ENCODE data around the gene TCF4. TPM values are rescaled to one million over a fixed set of nuclear protein-coding genes. Genes with fewer than 3 reads are reported as not detected.

TCF4 gene
- total and polyA plus RNA-seq, 2 donors, result 46.3 to 464 TPM

- Histone ChIP-seq H3K4me3 (ENCODE audit: low read depth, low read length) (no peak overlapping the region), H3K4me1 (ENCODE audit: insufficient read depth) (no peaks in the 10 kb centered on the region), H3K27ac (ENCODE audit: low read depth) (no peak overlapping the region), H3K36me3 (ENCODE audit: insufficient read depth) (no peaks in the 10 kb centered on the region)
- DNase-seq (ENCODE audit: extremely low spot score), result no peak
These were observed 169.6 kb downstream of the TCF4 start for GRCh38 chr18:55418439-55418838.

DNA sequence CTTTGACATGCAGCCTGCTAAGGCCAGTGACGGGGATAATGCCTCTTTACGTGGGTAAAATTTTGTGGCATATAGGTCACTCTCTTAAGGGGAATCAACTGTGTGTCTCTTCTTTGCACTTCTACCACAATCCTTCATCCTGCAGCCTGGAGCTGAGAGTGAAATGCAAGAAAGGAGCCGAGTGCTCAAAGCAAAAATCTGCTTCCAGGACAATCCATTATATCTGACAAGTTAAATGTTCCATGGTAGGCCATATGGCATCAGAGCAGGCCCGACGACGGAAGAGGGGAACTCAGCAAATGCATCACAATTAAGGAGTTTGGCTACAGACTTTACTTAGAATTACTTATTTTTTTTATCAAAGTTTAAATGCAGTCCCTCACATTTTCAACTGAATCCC, 171.2 kb downstream of the TCF4 start:
- Histone ChIP-seq H3K4me1 (ENCODE audit: insufficient read depth) (no peaks in the 10 kb centered on the region), H3K36me3 (ENCODE audit: insufficient read depth) (no peaks in the 10 kb centered on the region), H3K4me3 (ENCODE audit: low read depth, low read length) (no peak overlapping the region), H3K27ac (ENCODE audit: low read depth) (no peak overlapping the region)
- DNase-seq (ENCODE audit: extremely low spot score), result no peak
- 66% methylated on average over 6 of the region's 6 CpGs for WGBS

GRCh38 chr18:55415258-55415871, 172.6 kb downstream of the TCF4 start:
- DNase-seq (ENCODE audit: extremely low spot score), result no peak
- 31% methylated on average over 6 of the region's 6 CpGs for WGBS
- Histone ChIP-seq H3K27ac (ENCODE audit: low read depth) (no peak overlapping the region), H3K4me1 (ENCODE audit: insufficient read depth) (no peaks in the 10 kb centered on the region), H3K36me3 (ENCODE audit: insufficient read depth) (no peaks in the 10 kb centered on the region), H3K4me3 (ENCODE audit: low read depth, low read length) (no peak overlapping the region)

- H3K36me3 ChIP-seq (ENCODE audit: insufficient read depth), result no peaks in the 10 kb centered on the region
- no peak overlapping the region for H3K27ac ChIP-seq (ENCODE audit: low read depth)
- no peak overlapping the region for H3K4me3 ChIP-seq (ENCODE audit: low read depth, low read length)
- no peaks in the 10 kb centered on the region for H3K4me1 ChIP-seq (ENCODE audit: insufficient read depth)
- DNase-seq (ENCODE audit: extremely low spot score), result no peak
These were observed 173.5 kb downstream of the TCF4 start for GRCh38 chr18:55414475-55414874.

- Histone ChIP-seq H3K36me3 (ENCODE audit: insufficient read depth) (no peaks in the 10 kb centered on the region), H3K4me1 (ENCODE audit: insufficient read depth) (no peaks in the 10 kb centered on the region), H3K4me3 (ENCODE audit: low read depth, low read length) (no peak overlapping the region), H3K27ac (ENCODE audit: low read depth) (no peak overlapping the region)
- DNase-seq (ENCODE audit: extremely low spot score), result no peak
- 93% methylated on average over 1 of the region's 1 CpG for WGBS
These were observed 174.5 kb downstream of the TCF4 start for GRCh38 chr18:55413474-55413873.

DNA sequence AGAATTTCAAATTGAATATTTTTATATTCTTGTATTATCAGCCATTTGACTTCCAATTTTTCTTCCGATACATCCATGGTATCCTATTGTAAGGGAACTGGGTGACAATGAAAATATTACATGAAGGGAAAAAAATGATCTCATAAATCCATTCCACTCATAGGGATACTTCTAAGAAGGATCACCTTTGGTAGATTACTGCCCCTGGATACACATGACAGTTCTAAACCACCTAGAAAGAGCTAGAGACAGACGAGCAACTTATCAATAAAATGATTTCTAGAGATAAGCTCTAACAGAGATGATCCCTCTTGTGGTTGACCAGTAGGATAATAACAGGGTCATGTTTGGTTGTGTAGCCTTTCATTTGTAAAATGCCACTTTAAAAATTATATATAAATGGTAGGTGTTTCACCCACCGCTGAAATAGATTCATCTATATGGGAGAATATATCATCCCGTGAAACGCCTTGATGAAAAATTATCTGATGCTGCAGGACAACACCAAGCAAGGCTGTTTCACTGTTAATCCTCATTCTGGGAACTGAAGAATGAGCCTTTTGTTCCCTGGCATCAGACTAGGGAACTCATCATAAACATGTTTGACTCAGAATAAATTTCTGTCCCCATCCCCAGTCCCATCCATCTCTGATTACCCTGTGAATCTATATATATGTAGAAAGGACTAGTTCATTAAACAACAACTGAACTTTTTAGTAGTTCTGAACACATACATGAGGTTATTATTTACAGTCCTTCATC, 180.0 kb downstream of the TCF4 start:
- no peaks in the 10 kb centered on the region for H3K4me1 ChIP-seq (ENCODE audit: insufficient read depth)
- no peak for DNase-seq (ENCODE audit: extremely low spot score)
- H3K36me3 ChIP-seq (ENCODE audit: insufficient read depth), result no peaks in the 10 kb centered on the region
- WGBS, result 91% methylated on average over 5 of the region's 5 CpGs
- no peak overlapping the region for H3K27ac ChIP-seq (ENCODE audit: low read depth)
- H3K4me3 ChIP-seq (ENCODE audit: low read depth, low read length), result no peak overlapping the region

DNA sequence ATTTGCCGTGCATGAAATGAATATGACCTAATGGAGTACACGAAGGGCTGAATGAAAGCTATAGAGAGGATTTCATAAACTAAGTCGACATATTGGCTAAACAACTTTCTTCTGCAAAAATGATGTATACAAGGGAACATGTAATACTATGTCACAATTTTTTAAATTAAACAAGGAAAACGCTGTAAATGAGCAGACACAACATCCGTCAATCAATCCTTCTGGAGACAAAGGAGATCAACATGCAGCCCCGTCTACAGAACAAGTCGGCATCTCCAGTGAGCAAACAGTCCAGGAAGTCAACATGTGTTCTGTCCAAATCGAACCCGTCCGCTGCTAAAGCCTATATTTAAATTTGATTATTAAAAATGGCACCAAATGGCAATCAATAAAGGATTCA, 180.8 kb downstream of the TCF4 start:
- DNase-seq (ENCODE audit: extremely low spot score), result no peak
- Histone ChIP-seq H3K4me1 (ENCODE audit: insufficient read depth) (no peaks in the 10 kb centered on the region), H3K4me3 (ENCODE audit: low read depth, low read length) (no peak overlapping the region), H3K27ac (ENCODE audit: low read depth) (no peak overlapping the region), H3K36me3 (ENCODE audit: insufficient read depth) (no peaks in the 10 kb centered on the region)
- 89% methylated on average over 10 of the region's 10 CpGs for WGBS

DNA sequence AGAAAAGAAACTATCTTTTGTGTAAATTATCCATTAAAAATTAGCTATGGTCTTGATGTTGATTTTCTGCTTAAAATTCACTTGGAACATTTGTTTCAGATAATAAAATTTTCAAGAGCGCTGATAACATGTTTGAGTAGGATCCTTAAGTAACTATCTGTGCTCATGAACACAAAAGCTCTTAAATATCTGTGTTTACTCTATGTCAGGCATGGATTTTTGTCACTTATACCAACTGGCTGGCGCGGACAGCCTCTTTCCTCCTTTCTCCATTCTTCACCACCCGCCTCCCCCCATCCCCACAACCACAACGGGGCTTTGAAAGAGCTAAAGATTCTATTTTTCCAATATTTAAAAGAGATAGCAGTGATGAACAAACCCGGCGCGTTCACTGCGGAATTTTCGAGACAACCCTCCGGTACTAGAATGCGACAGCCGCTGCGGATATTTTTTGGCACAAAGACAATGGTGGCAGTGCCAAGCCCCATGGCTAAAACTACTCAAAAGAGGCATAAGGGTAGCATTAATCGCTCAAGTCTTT, 181.5 kb downstream of the TCF4 start:
- Histone ChIP-seq H3K4me3 (ENCODE audit: low read depth, low read length) (no peak overlapping the region), H3K36me3 (ENCODE audit: insufficient read depth) (no peaks in the 10 kb centered on the region), H3K27ac (ENCODE audit: low read depth) (no peak overlapping the region), H3K4me1 (ENCODE audit: insufficient read depth) (no peaks in the 10 kb centered on the region)
- WGBS, result 41% methylated on average over 15 of the region's 15 CpGs
- DNase-seq (ENCODE audit: extremely low spot score), result no peak

GRCh38 chr18:55405893-55406406, 182.0 kb downstream of the TCF4 start:
- DNase-seq (ENCODE audit: extremely low spot score), result peak; percentile 89
- Histone ChIP-seq H3K4me1 (ENCODE audit: insufficient read depth) (peaks cover 2% of the 10 kb centered on the region), H3K27ac (ENCODE audit: low read depth) (no peak overlapping the region), H3K4me3 (ENCODE audit: low read depth, low read length) (no peak overlapping the region), H3K36me3 (ENCODE audit: insufficient read depth) (no peaks in the 10 kb centered on the region)
- WGBS, result 15% methylated on average over 7 of the region's 7 CpGs

DNA sequence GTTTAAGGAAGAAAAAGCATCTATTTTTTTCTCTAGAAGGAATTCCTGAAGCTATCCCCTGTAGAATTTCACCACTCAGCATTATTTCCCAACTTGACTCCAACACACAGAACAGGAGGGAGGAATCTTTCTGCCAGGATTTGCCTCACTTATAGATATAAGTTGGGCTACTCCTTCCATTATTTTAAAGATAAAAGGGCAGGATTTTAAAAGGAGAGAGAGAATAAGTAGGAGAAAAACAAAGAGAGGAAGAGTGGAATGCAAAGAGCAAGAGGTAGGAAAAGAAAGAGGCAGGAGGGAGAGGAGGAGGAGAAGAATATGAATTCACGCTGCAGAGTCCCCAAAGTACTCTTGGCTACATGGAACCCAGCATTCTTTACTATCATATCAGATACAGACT, 182.5 kb downstream of the TCF4 start:
- Histone ChIP-seq H3K27ac (ENCODE audit: low read depth) (no peak overlapping the region), H3K4me1 (ENCODE audit: insufficient read depth) (peaks cover 2% of the 10 kb centered on the region), H3K4me3 (ENCODE audit: low read depth, low read length) (no peak overlapping the region), H3K36me3 (ENCODE audit: insufficient read depth) (no peaks in the 10 kb centered on the region)
- DNase-seq (ENCODE audit: extremely low spot score), result no peak
- 44% methylated on average over 1 of the region's 1 CpG for WGBS

- Histone ChIP-seq H3K4me3 (ENCODE audit: low read depth, low read length) (no peak overlapping the region), H3K27ac (ENCODE audit: low read depth) (peak overlapping the region; percentile 73), H3K4me1 (ENCODE audit: insufficient read depth) (peaks cover 2% of the 10 kb centered on the region), H3K36me3 (ENCODE audit: insufficient read depth) (no peaks in the 10 kb centered on the region)
- DNase-seq (ENCODE audit: extremely low spot score), result no peak
- 93% methylated on average over 8 of the region's 8 CpGs for WGBS
These were observed 183.0 kb downstream of the TCF4 start for GRCh38 chr18:55404832-55405465.

DNA sequence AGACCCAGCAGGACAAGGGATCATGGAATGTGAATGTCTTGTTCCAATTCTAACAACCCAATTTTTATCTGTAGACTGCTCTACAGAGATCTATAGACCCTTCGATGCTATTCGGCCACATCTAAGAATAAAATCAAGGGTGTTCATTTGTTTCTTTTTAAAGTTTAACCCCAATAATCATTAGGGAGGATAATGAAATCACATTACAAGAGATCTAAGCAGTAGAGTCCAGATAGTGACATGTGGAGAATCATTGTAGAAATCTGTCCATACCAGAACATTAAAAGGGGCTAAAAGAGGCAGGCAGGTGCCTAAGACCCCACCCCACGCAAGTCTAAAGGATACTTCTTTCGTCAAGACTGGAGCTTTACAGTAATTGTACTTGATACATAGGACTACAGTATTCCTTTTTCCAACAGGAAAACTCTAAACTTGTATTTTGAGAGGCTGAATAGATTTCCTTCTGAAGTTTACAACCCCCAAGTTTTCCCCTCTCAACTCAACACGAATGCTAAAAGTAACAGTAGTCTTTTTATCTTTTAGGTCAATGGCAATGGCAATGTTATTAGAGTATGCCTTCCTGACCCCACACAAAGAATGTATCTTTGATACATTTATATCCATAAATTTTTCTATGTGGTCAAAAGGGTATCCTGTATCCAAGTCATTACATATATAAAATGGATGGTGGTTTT, 183.7 kb downstream of the TCF4 start:
- Histone ChIP-seq H3K4me1 (ENCODE audit: insufficient read depth) (peaks cover 2% of the 10 kb centered on the region), H3K36me3 (ENCODE audit: insufficient read depth) (no peaks in the 10 kb centered on the region), H3K27ac (ENCODE audit: low read depth) (no peak overlapping the region), H3K4me3 (ENCODE audit: low read depth, low read length) (no peak overlapping the region)
- DNase-seq (ENCODE audit: extremely low spot score), result no peak
- 93% methylated on average over 5 of the region's 5 CpGs for WGBS

- DNase-seq (ENCODE audit: extremely low spot score), result no peak
- H3K4me3 ChIP-seq (ENCODE audit: low read depth, low read length), result peak overlapping the region; percentile 25
- peaks cover 2% of the 10 kb centered on the region for H3K4me1 ChIP-seq (ENCODE audit: insufficient read depth)
- H3K27ac ChIP-seq (ENCODE audit: low read depth), result peak overlapping the region; percentile 38
- H3K36me3 ChIP-seq (ENCODE audit: insufficient read depth), result no peaks in the 10 kb centered on the region
- WGBS, result 53% methylated on average over 5 of the region's 5 CpGs
These were observed 184.5 kb downstream of the TCF4 start for GRCh38 chr18:55403421-55403949.
